Measurements from ENCODE around the gene GRIN3B.

GRCh38 chr19:984165-984967 is 15.9 kb upstream of the GRIN3B start, which contains the start of gene WDR18:
- TF ChIP-seq, protein P1, sequence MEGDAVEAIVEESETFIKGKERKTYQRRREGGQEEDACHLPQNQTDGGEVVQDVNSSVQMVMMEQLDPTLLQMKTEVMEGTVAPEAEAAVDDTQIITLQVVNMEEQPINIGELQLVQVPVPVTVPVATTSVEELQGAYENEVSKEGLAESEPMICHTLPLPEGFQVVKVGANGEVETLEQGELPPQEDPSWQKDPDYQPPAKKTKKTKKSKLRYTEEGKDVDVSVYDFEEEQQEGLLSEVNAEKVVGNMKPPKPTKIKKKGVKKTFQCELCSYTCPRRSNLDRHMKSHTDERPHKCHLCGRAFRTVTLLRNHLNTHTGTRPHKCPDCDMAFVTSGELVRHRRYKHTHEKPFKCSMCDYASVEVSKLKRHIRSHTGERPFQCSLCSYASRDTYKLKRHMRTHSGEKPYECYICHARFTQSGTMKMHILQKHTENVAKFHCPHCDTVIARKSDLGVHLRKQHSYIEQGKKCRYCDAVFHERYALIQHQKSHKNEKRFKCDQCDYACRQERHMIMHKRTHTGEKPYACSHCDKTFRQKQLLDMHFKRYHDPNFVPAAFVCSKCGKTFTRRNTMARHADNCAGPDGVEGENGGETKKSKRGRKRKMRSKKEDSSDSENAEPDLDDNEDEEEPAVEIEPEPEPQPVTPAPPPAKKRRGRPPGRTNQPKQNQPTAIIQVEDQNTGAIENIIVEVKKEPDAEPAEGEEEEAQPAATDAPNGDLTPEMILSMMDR (IDR thresholded peaks at IDR 0.05) = no peak
- no peak for TF ChIP-seq EP300 (IDR thresholded peaks at IDR 0.05)
- no peak for TF ChIP-seq NR3C1 (IDR thresholded peaks at IDR 0.05)
- TF ChIP-seq BHLHE40 (IDR thresholded peaks at IDR 0.05; ENCODE audit: low read depth, low read length) = no peak

Measured in A549 (cell line).